ENCODE measurements around the gene ENKUR.

Gene ENKUR

GRCh38 chr10:24944512-24945255 is 71.3 kb downstream of the ENKUR start:
- no peak for DNase-seq

- no peak for DNase-seq
These were observed 77.4 kb downstream of the ENKUR start for GRCh38 chr10:24938525-24938924.

GRCh38 chr10:24938076-24938475 is 77.9 kb downstream of the ENKUR start:
- no peak for DNase-seq

- no peak for DNase-seq
These were observed 80.3 kb downstream of the ENKUR start for GRCh38 chr10:24935504-24936292.
